ENCODE measurements around the gene MT1B. TPM values are rescaled to one million over a fixed set of nuclear protein-coding genes. Genes with fewer than 3 reads are reported as not detected.

MT1B gene
- total RNA-seq, 4 donors from 2014 or later = not detected

- Histone ChIP-seq H3K9me3 (no peaks in the 10 kb centered on the region), H3K27ac (no peak overlapping the region), H3K27me3 (peaks cover 0 to 40% of the 10 kb centered on the region in 2 donors), H3K4me1 (peaks cover 0 to 16% (median 5%) of the 10 kb centered on the region in 4 donors), H3K4me3 (no peak overlapping the region), H3K36me3 (no peaks in the 10 kb centered on the region)
- TF ChIP-seq, protein P1, sequence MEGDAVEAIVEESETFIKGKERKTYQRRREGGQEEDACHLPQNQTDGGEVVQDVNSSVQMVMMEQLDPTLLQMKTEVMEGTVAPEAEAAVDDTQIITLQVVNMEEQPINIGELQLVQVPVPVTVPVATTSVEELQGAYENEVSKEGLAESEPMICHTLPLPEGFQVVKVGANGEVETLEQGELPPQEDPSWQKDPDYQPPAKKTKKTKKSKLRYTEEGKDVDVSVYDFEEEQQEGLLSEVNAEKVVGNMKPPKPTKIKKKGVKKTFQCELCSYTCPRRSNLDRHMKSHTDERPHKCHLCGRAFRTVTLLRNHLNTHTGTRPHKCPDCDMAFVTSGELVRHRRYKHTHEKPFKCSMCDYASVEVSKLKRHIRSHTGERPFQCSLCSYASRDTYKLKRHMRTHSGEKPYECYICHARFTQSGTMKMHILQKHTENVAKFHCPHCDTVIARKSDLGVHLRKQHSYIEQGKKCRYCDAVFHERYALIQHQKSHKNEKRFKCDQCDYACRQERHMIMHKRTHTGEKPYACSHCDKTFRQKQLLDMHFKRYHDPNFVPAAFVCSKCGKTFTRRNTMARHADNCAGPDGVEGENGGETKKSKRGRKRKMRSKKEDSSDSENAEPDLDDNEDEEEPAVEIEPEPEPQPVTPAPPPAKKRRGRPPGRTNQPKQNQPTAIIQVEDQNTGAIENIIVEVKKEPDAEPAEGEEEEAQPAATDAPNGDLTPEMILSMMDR (IDR thresholded peaks at IDR 0.05) = no peak
- no peak for TF ChIP-seq EP300 (IDR thresholded peaks at IDR 0.05)
- no peak for TF ChIP-seq POLR2A (IDR thresholded peaks at IDR 0.05)
- no peak for DNase-seq (ENCODE audit: low spot score in 2 of 2)
- WGBS, 2 donors = 76 to 81% methylated on average over 3 of the region's 3 CpGs
These were observed 25.8 kb downstream of the MT1B start for GRCh38 chr16:56677474-56677873.

DNA sequence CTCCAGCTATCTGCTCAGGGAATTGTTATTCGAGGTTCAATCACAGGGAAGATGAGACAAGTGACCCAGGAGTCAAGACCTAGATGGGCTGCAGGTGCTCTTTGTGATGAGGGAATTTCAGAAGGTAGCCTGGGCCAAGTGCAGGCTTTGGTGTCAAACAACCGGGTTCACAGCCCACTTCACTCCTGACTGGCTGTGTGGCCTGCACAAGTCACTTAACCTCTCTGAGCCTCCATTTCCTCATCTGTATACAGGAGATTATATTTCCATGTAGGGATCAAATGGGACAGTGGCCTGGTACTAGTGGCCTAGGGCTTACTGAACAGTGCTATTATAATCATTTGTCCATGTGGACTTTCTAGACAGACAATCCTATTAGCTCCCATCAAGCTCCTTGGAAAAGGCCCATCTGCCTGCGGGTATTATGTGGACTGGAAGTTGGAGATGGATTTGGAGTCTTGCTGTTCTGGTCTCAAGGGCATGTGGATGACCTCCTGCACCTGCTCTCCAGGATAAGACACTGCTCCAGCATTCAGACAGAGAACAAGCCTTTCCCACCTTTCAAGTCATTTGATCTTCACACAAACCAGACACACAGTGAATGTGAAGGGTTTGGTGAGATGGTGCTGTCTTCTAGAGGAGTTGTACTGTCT, 27.5 kb downstream of the MT1B start:
- no peaks in the 10 kb centered on the region for H3K9me3 ChIP-seq
- no peaks in the 10 kb centered on the region for H3K36me3 ChIP-seq
- no peak for DNase-seq (ENCODE audit: low spot score in 2 of 2)
- no peak overlapping the region for H3K4me3 ChIP-seq
- peaks cover 0 to 34% (median 10%) of the 10 kb centered on the region in 4 donors for H3K4me1 ChIP-seq
- TF ChIP-seq, protein P1 (IDR thresholded peaks at IDR 0.05) = no peak
- TF ChIP-seq EP300 (IDR thresholded peaks at IDR 0.05) (no peak), POLR2A (IDR thresholded peaks at IDR 0.05) (no peak)
- WGBS, 2 donors = 93% methylated on average over 3 of the region's 3 CpGs
- peaks cover 0 to 22% of the 10 kb centered on the region in 2 donors for H3K27me3 ChIP-seq
- no peak overlapping the region for H3K27ac ChIP-seq

GRCh38 chr16:56679818-56680217, 28.1 kb downstream of the MT1B start:
- H3K27me3 ChIP-seq = peaks cover 0 to 19% of the 10 kb centered on the region in 2 donors
- WGBS, 2 donors = 52 to 64% methylated on average over 6 of the region's 6 CpGs
- H3K27ac ChIP-seq = no peak overlapping the region
- H3K4me1 ChIP-seq = peaks cover 0 to 40% (median 10%) of the 10 kb centered on the region in 4 donors
- TF ChIP-seq EP300 (IDR thresholded peaks at IDR 0.05) (no peak), POLR2A (IDR thresholded peaks at IDR 0.05) (no peak)
- TF ChIP-seq, protein P1 (IDR thresholded peaks at IDR 0.05) = no peak
- no peak overlapping the region for H3K4me3 ChIP-seq
- DNase-seq (ENCODE audit: low spot score in 2 of 2) = no peak
- no peaks in the 10 kb centered on the region for H3K36me3 ChIP-seq
- no peaks in the 10 kb centered on the region for H3K9me3 ChIP-seq

DNA sequence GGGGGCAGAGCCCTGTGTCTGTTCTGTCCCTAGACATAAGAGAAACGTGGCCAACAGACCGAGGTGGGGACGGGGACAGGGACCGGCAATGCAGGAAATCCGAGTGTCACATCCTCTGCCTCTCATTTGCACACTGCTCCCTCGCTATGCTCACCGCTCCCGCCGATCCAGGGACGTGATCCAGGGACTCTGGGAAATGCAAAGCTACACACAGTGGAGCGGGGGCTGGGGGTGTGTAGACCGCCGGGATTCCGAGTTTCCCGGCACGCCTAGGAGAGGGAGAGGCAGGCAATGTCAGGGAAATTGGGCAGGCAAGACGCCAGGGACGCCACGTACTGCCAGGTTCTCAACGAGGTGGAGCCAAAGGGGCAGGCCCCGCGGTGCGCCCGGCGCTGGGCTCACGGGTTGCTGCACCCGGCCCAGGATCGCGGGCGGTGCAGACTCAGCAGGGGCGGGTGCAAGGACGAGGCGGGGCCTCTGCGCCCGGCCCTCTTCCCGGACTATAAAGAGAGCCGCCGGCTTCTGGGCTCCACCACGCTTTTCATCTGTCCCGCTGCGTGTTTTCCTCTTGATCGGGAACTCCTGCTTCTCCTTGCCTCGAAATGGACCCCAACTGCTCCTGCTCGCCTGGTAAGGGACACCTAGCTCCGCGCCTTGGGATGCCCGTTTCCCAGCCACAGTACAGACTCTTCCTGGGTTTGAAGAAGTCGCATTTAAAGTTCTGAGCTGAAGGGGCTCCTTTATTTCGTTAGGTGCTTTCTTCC, 30.4 kb downstream of the MT1B start, which contains the start of gene MT1X:
Gene MT1X (plus strand): TSS at position 532 of the 764 bp plus-strand sequence. CDS start 71 bp downstream, at position 603.
- peaks cover 0 to 16% (median 0%) of the 10 kb centered on the region in 3 donors for H3K36me3 ChIP-seq
- H3K9me3 ChIP-seq = peaks cover 0 to 6% (median 0%) of the 10 kb centered on the region in 4 donors
- peak within 1 kb of the TSS; percentile 33 to 74 (median 58) for H3K4me3 ChIP-seq
- TF ChIP-seq EP300 (IDR thresholded peaks at IDR 0.05) (peak; percentile 77 to 99), POLR2A (IDR thresholded peaks at IDR 0.05) (peak; percentile 94)
- TF ChIP-seq, protein P1 (IDR thresholded peaks at IDR 0.05) = peak in 1 of 5 experiments; percentile 24
- peak; percentile 87 to 88 for DNase-seq (ENCODE audit: low spot score in 2 of 2)
- peaks cover 0 to 33% (median 5%) of the 10 kb centered on the region in 4 donors for H3K4me1 ChIP-seq
- peak within 1 kb of the TSS; percentile 15 to 87 (median 78) for H3K27ac ChIP-seq
- 1 to 2% methylated on average over 47 to 49 of the region's 49 CpGs for WGBS, 2 donors
- H3K27me3 ChIP-seq = no peaks in the 10 kb centered on the region
